Central memory CD8-positive, alpha-beta T cell (primary cell): ENCODE data around the gene ALDH9A1.
"Not testable (repeated sequence)": the region's sequence is repeated elsewhere in the genome, so short reads cannot be mapped to it uniquely, and the experiment has no call there.

Source experiments
- ATAC-seq: fragments of 150-1000 bp; cut with Tn5 transposase; replicated peaks from 2 replicates; pipeline ENCODE4 v1.10.0; 2022; ENCODE audit warnings: mild to moderate bottlenecking, moderate FRiP score, moderate number of reproducible peaks; ENCODE audit not compliant: poor library complexity, severe bottlenecking; ENCODE audit errors: extremely low read depth
- DNase-seq, 2 donors: peaks; one replicate each; pipeline ENCODE4 v3.0.0; 2021; ENCODE audit warnings: low spot score in 2 of 2
- H3K27ac Mint-ChIP-seq: one replicate; pipeline ENCODE4 v1.8.0; 2022; ENCODE audit warnings: low read depth, mild to moderate bottlenecking, moderate library complexity, mixed read lengths
- H3K27me3 Mint-ChIP-seq: one replicate; pipeline ENCODE4 v1.8.0; 2022; ENCODE audit warnings: mixed read lengths
- H3K36me3 Mint-ChIP-seq: one replicate; pipeline ENCODE4 v1.8.0; 2022; ENCODE audit warnings: mild to moderate bottlenecking, moderate library complexity, mixed read lengths; ENCODE audit not compliant: insufficient read depth
- H3K4me1 Mint-ChIP-seq: one replicate; pipeline ENCODE4 v1.8.0; 2022; ENCODE audit warnings: mixed read lengths
- H3K4me3 Mint-ChIP-seq: one replicate; pipeline ENCODE4 v1.8.0; 2022; ENCODE audit warnings: mild to moderate bottlenecking, moderate library complexity, mixed read lengths
- H3K9me3 Mint-ChIP-seq: one replicate; pipeline ENCODE4 v1.8.0; 2022; ENCODE audit warnings: mixed read lengths

Gene ALDH9A1

GRCh38 chr1:165658766-165659580 is 39.4 kb downstream of the ALDH9A1 start:
- peaks cover 42% of the 10 kb centered on the region for H3K36me3 Mint-ChIP-seq
- not testable (repeated sequence) for H3K27ac Mint-ChIP-seq

GRCh38 chr1:165650981-165651625 is 47.3 kb downstream of the ALDH9A1 start:
- H3K27ac Mint-ChIP-seq: no peak overlapping the region
- H3K36me3 Mint-ChIP-seq: peaks cover 28% of the 10 kb centered on the region
- H3K4me3 Mint-ChIP-seq: no peak overlapping the region
- no peaks in the 10 kb centered on the region for H3K27me3 Mint-ChIP-seq
- no peaks in the 10 kb centered on the region for H3K9me3 Mint-ChIP-seq
- H3K4me1 Mint-ChIP-seq: peaks cover 18% of the 10 kb centered on the region
- DNase-seq (no peak), ATAC-seq (no peak)

More at GRCh38 chr1:165658766-165659580, 39.4 kb downstream of the ALDH9A1 start:
- DNase-seq, H3K9me3 Mint-ChIP-seq, H3K4me3 Mint-ChIP-seq, H3K4me1 Mint-ChIP-seq, H3K27me3 Mint-ChIP-seq, ATAC-seq: not testable (repeated sequence)

- DNase-seq: no peak
- no peak overlapping the region for H3K4me3 Mint-ChIP-seq
- no peak for ATAC-seq
- H3K4me1 Mint-ChIP-seq: peaks cover 23% of the 10 kb centered on the region
- H3K27me3 Mint-ChIP-seq: no peaks in the 10 kb centered on the region
- H3K9me3 Mint-ChIP-seq: no peaks in the 10 kb centered on the region
- H3K36me3 Mint-ChIP-seq: peaks cover 20% of the 10 kb centered on the region
- H3K27ac Mint-ChIP-seq: no peak overlapping the region
Observed at GRCh38 chr1:165648919-165649572, 49.3 kb downstream of the ALDH9A1 start.

- Mint-ChIP-seq H3K27me3 (no peaks in the 10 kb centered on the region), H3K27ac (peak overlapping the region; percentile 25), H3K4me1 (peaks cover 23% of the 10 kb centered on the region), H3K9me3 (no peaks in the 10 kb centered on the region), H3K4me3 (no peak overlapping the region), H3K36me3 (peaks cover 14% of the 10 kb centered on the region)
- DNase-seq (no peak), ATAC-seq (no peak)
Observed at GRCh38 chr1:165647970-165648369, 50.4 kb downstream of the ALDH9A1 start.

GRCh38 chr1:165647517-165647916 is 50.8 kb downstream of the ALDH9A1 start:
- Mint-ChIP-seq H3K4me3 (no peak overlapping the region), H3K4me1 (peaks cover 23% of the 10 kb centered on the region), H3K9me3 (no peaks in the 10 kb centered on the region), H3K36me3 (peaks cover 12% of the 10 kb centered on the region), H3K27me3 (no peaks in the 10 kb centered on the region), H3K27ac (no peak overlapping the region)
- no peak for DNase-seq
- ATAC-seq: no peak

- H3K9me3 Mint-ChIP-seq: no peaks in the 10 kb centered on the region
- no peak for DNase-seq
- peaks cover 25% of the 10 kb centered on the region for H3K4me1 Mint-ChIP-seq
- peak; percentile 54 for ATAC-seq
- no peak overlapping the region for H3K4me3 Mint-ChIP-seq
- no peak overlapping the region for H3K27ac Mint-ChIP-seq
- no peaks in the 10 kb centered on the region for H3K27me3 Mint-ChIP-seq
- H3K36me3 Mint-ChIP-seq: peaks cover 4% of the 10 kb centered on the region
Observed at GRCh38 chr1:165645654-165646366, 52.6 kb downstream of the ALDH9A1 start.

GRCh38 chr1:165644064-165644735 is 54.2 kb downstream of the ALDH9A1 start:
- Mint-ChIP-seq H3K4me1 (peaks cover 20% of the 10 kb centered on the region), H3K4me3 (no peak overlapping the region)

GRCh38 chr1:165641231-165641987 is 57.0 kb downstream of the ALDH9A1 start:
- DNase-seq: no peak
- Mint-ChIP-seq H3K9me3 (no peaks in the 10 kb centered on the region), H3K4me3 (no peak overlapping the region), H3K27me3 (no peaks in the 10 kb centered on the region), H3K36me3 (peaks cover 4% of the 10 kb centered on the region), H3K27ac (no peak overlapping the region), H3K4me1 (peaks cover 26% of the 10 kb centered on the region)
- no peak for ATAC-seq

More at GRCh38 chr1:165644064-165644735, 54.2 kb downstream of the ALDH9A1 start:
- Mint-ChIP-seq H3K27me3 (no peaks in the 10 kb centered on the region), H3K36me3 (peaks cover 2% of the 10 kb centered on the region), H3K9me3 (no peaks in the 10 kb centered on the region), H3K27ac (no peak overlapping the region)
- no peak for ATAC-seq
- DNase-seq: no peak

- ATAC-seq: no peak
- Mint-ChIP-seq H3K27ac (no peak overlapping the region), H3K4me1 (peaks cover 18% of the 10 kb centered on the region), H3K4me3 (no peak overlapping the region), H3K27me3 (no peaks in the 10 kb centered on the region), H3K9me3 (no peaks in the 10 kb centered on the region), H3K36me3 (peaks cover 4% of the 10 kb centered on the region)
- no peak for DNase-seq
Observed at GRCh38 chr1:165639821-165640623, 58.3 kb downstream of the ALDH9A1 start.

- DNase-seq, H3K27me3 Mint-ChIP-seq, ATAC-seq, H3K36me3 Mint-ChIP-seq, H3K4me3 Mint-ChIP-seq, H3K9me3 Mint-ChIP-seq, H3K27ac Mint-ChIP-seq: not testable (repeated sequence)
- peaks cover 29% of the 10 kb centered on the region for H3K4me1 Mint-ChIP-seq
Observed at GRCh38 chr1:165638211-165638610, 60.2 kb downstream of the ALDH9A1 start.

GRCh38 chr1:165637427-165637826 is 60.9 kb downstream of the ALDH9A1 start:
- Mint-ChIP-seq H3K36me3 (peaks cover 4% of the 10 kb centered on the region), H3K9me3 (no peaks in the 10 kb centered on the region), H3K4me3 (no peak overlapping the region), H3K27me3 (no peaks in the 10 kb centered on the region), H3K4me1 (peaks cover 29% of the 10 kb centered on the region), H3K27ac (no peak overlapping the region)
- DNase-seq (no peak), ATAC-seq (no peak)
